Right lobe of liver (tissue), 6 donors: Measurements from ENCODE around the gene UBE2J2. TPM values are rescaled to one million over a fixed set of nuclear protein-coding genes. Genes with fewer than 3 reads are reported as not detected.

ENCODE experiments used
- ATAC-seq, 4 donors: fragments of 200-7000 bp; cut with Tn5 transposase; one replicate each; pipeline ENCODE4 v1.9.1; 2020; ENCODE audit warnings: mild to moderate bottlenecking in 4 of 4, moderate library complexity in 4 of 4
- DNase-seq, 3 donors: peaks; one replicate each; pipeline ENCODE4 v3.0.0-alpha.2; 2020
- H3K27ac ChIP-seq, 3 donors: fragments of 200-600 bp; one replicate each; pipeline ENCODE4 v1.8.0; 2022
- H3K27me3 ChIP-seq, 2 donors: fragments of 200-600 bp; one replicate each; pipeline ENCODE4 v1.8.0; 2022
- H3K36me3 ChIP-seq, 4 donors: fragments of 200-600 bp; sonication (generic) in 1 of 4; one replicate each; pipeline versions ENCODE4 v1.5.1 to v1.8.0; 2017 to 2022; ENCODE audit warnings: control low read depth in 1 of 4
- H3K4me1 ChIP-seq, 4 donors: fragments of 200-600 bp; sonication (generic) in 1 of 4; one replicate each; pipeline versions ENCODE4 v1.5.1 to v1.8.0; 2017 to 2022; ENCODE audit warnings: control low read depth in 1 of 4
- H3K4me3 ChIP-seq, 3 donors: fragments of 200-600 bp; one replicate each; pipeline ENCODE4 v1.8.0; 2022
- H3K9me3 ChIP-seq, 4 donors: fragments of 200-600 bp; sonication (generic) in 1 of 4; one replicate each; pipeline versions ENCODE4 v1.5.1 to v1.8.0; 2017 to 2022; ENCODE audit warnings: control low read depth in 1 of 4
- CTCF ChIP-seq, 4 donors: fragments of 200-600 bp in 3 of 4; fragments of 450-650 bp in 1 of 4; IDR thresholded peaks; one replicate each; pipeline versions ENCODE4 v1.5.1 to v1.8.0; 2016 to 2022; ENCODE audit warnings: antibody characterized with exemption in 4 of 4, mild to moderate bottlenecking in 2 of 4
- POLR2A ChIP-seq: fragments of 450-650 bp; IDR thresholded peaks from one replicate; pipeline ENCODE4 v1.6.1; 2017; ENCODE audit warnings: antibody characterized with exemption, mild to moderate bottlenecking
- WGBS: methylation state at CpG from one replicate; pipeline ENCODE4 v1.1.6; 2018; ENCODE audit warnings: low coverage, low lambda C conversion rate; ENCODE audit not compliant: insufficient coverage; ENCODE audit errors: missing lambda C conversion rate; 5-methylcytosine and 5-hydroxymethylcytosine counted together
- intact Hi-C, 2 donors: fragments of 100-400 bp; cut with DNase I; formaldehyde crosslinking; loops; one replicate each; pipeline versions ENCODE4 v1.11.2 to v1.14.1; 2022
- microRNA-seq, 2 donors: library from miRNA; unstranded; fragments of <30 nt; microRNA quantifications; one replicate each; pipeline ENCODE4, GENCODE V29; 2019 to 2020
- small RNA-seq, 2 experiments: library from RNA; depleted of rRNA; stranded (forward); fragments of <200 nt; gene quantifications; one replicate each; pipeline ENCODE3, GENCODE V24; 2016
- total RNA-seq, 6 experiments: library from RNA; depleted of rRNA in 2 of 6; stranded (reverse); fragments of >200 nt in 2 of 6; fragmentation: NEBNext Ultra II Directional in 3 of 6; extraction: Animal tissue kit (Norgen Biotek cat#: 25700) in 3 of 6; gene quantifications; one replicate each; pipeline versions ENCODE4 v1.1.0 to v1.2.4, GENCODE V29; 2016 to 2023
- donor health status: DM: no; HTN: yes; CAD: no.
- donor health status: DM: no; HTN: no; CAD: no.
- donor health status: DM: no; HTN: no; CAD: no.
- donor health status: DM: no; HTN: yes; CAD: no.
- donor health status: DM: no; HTN: yes; CAD: no.

UBE2J2 gene
- total RNA-seq, 6 experiments from 2014 or later: 25.5 to 30.6 (median 26.9) TPM

- no peak for TF ChIP-seq CTCF (IDR thresholded peaks at IDR 0.05)
- WGBS: no CpG with 5 or more reads among the region's 19 CpGs
- intact Hi-C loops: no loop called here
- H3K4me3 ChIP-seq: no peak overlapping the region
- ATAC-seq: no peak
- peak in 2 of 3 donors; percentile 23 to 53 for DNase-seq
- H3K4me1 ChIP-seq: peaks cover 0 to 8% (median 0%) of the 10 kb centered on the region in 4 donors
- no peak overlapping the region for H3K27ac ChIP-seq
- peaks cover 0 to 15% of the 10 kb centered on the region in 2 donors for H3K27me3 ChIP-seq
- H3K9me3 ChIP-seq: no peaks in the 10 kb centered on the region
- no peaks in the 10 kb centered on the region for H3K36me3 ChIP-seq
Observed at GRCh38 chr1:1204998-1205768, 68.5 kb downstream of the UBE2J2 start.

- H3K36me3 ChIP-seq: no peaks in the 10 kb centered on the region
- TF ChIP-seq CTCF (IDR thresholded peaks at IDR 0.05): no peak
- TF ChIP-seq POLR2A: no peak
- peaks cover 0 to 8% (median 0%) of the 10 kb centered on the region in 4 donors for H3K4me1 ChIP-seq
- no peaks in the 10 kb centered on the region for H3K9me3 ChIP-seq
- peaks cover 0 to 15% of the 10 kb centered on the region in 2 donors for H3K27me3 ChIP-seq
- no peak overlapping the region for H3K4me3 ChIP-seq
- WGBS: no CpG with 5 or more reads among the region's 8 CpGs
- DNase-seq: peak in 2 of 3 donors; percentile 6 to 35
- no peak overlapping the region for H3K27ac ChIP-seq
- no peak for ATAC-seq
- intact Hi-C loops: no loop called here
Observed at GRCh38 chr1:1204425-1204920, 69.2 kb downstream of the UBE2J2 start.

Small RNA genes within 50 kb of the gene (microRNA-seq; reads per million reads assigned to microRNA genes)
- gene MIR6726: 0 to 1.4 reads per million in 2 donors
- gene MIR6727: 0 to 0.29 reads per million in 2 donors

Small RNA genes within 50 kb of the gene (small RNA-seq; reads per million reads assigned to genes)
- gene MIR6726: 0 reads per million in 2 experiments

Other genes starting within 250 kb of the UBE2J2 start
- not detected for gene RNF223, start 199.5 kb downstream of the UBE2J2 start, total RNA-seq
- 1 to 10 TPM; 4.0 to 7.7 (median 6.4) TPM for gene C1orf159, start 157.8 kb downstream of the UBE2J2 start, total RNA-seq
- gene TTLL10, start 100.0 kb downstream of the UBE2J2 start, total RNA-seq: not detected
- gene TNFRSF18, start 67.3 kb downstream of the UBE2J2 start, total RNA-seq: under 1 TPM in 2 of 6 experiments, not detected in 4; 0.24 to 0.27 TPM
- gene TNFRSF4, start 59.7 kb downstream of the UBE2J2 start, total RNA-seq: under 1 TPM in 4 of 6 experiments, not detected in 2; 0.20 to 0.99 (median 0.28) TPM
- 100 to 1,000 TPM; 112 to 148 (median 142) TPM for gene SDF4, start 41.9 kb downstream of the UBE2J2 start, total RNA-seq
- gene B3GALT6, start 41.6 kb downstream of the UBE2J2 start, total RNA-seq: 10 to 100 TPM in 2 of 6 experiments, 1 to 10 TPM in 4; 6.3 to 14.3 (median 7.8) TPM
- 1 to 10 TPM in 4 of 6 experiments, under 1 TPM in 1, not detected in 1; 0.40 to 4.0 (median 1.1) TPM for gene C1QTNF12, start 27.1 kb downstream of the UBE2J2 start, total RNA-seq
- 1 to 10 TPM; 1.7 to 6.2 (median 3.4) TPM for gene SCNN1D, start 6.6 kb upstream of the UBE2J2 start, total RNA-seq
- 10 to 100 TPM; 20.1 to 28.0 (median 22.0) TPM for gene ACAP3, start 34.1 kb upstream of the UBE2J2 start, total RNA-seq
- gene PUSL1, start 34.7 kb upstream of the UBE2J2 start, total RNA-seq: 10 to 100 TPM in 2 of 6 experiments, 1 to 10 TPM in 4; 5.6 to 21.6 (median 8.4) TPM
- 10 to 100 TPM; 35.1 to 52.4 (median 43.5) TPM for gene INTS11, start 50.8 kb upstream of the UBE2J2 start, total RNA-seq
- 10 to 100 TPM; 26.9 to 57.7 (median 33.1) TPM for gene CPTP, start 50.9 kb upstream of the UBE2J2 start, total RNA-seq
- 1 to 10 TPM in 2 of 6 experiments, under 1 TPM in 4; 0.10 to 2.7 (median 0.33) TPM for gene TAS1R3, start 57.4 kb upstream of the UBE2J2 start, total RNA-seq
- 10 to 100 TPM; 32.7 to 54.6 (median 41.2) TPM for gene DVL1, start 75.6 kb upstream of the UBE2J2 start, total RNA-seq
- gene MXRA8, start 84.7 kb upstream of the UBE2J2 start, total RNA-seq: 10 to 100 TPM in 2 of 6 experiments, 1 to 10 TPM in 4; 2.2 to 11.9 (median 3.3) TPM
- gene AURKAIP1, start 101.4 kb upstream of the UBE2J2 start, total RNA-seq: 100 to 1,000 TPM in 3 of 6 experiments, 10 to 100 TPM in 3; 70.0 to 140 (median 104) TPM
- 100 to 1,000 TPM in 4 of 6 experiments, 10 to 100 TPM in 2; 80.8 to 127 (median 101) TPM for gene CCNL2, start 125.5 kb upstream of the UBE2J2 start, total RNA-seq
- 10 to 100 TPM; 44.1 to 91.2 (median 56.5) TPM for gene MRPL20, start 133.4 kb upstream of the UBE2J2 start, total RNA-seq
- under 1 TPM; 0.19 to 0.89 (median 0.35) TPM for gene ANKRD65, start 147.4 kb upstream of the UBE2J2 start, total RNA-seq
- 100 to 1,000 TPM in 1 of 6 experiments, 10 to 100 TPM in 5; 39.5 to 195 (median 78.7) TPM for gene VWA1, start 161.8 kb upstream of the UBE2J2 start, total RNA-seq
- gene ATAD3C, start 175.8 kb upstream of the UBE2J2 start, total RNA-seq: 1 to 10 TPM in 4 of 6 experiments, under 1 TPM in 2; 0.74 to 3.1 (median 1.9) TPM
- 10 to 100 TPM in 3 of 6 experiments, 1 to 10 TPM in 3; 8.9 to 15.0 (median 10.2) TPM for gene ATAD3B, start 197.9 kb upstream of the UBE2J2 start, total RNA-seq
- gene ATAD3A, start 238.3 kb upstream of the UBE2J2 start, total RNA-seq: 10 to 100 TPM; 10.8 to 31.7 (median 13.1) TPM